Forelimb muscle (tissue), 1 donor: Measurements from ENCODE around the gene EXOSC10. TPM values are rescaled to one million over a fixed set of nuclear protein-coding genes. Genes with fewer than 3 reads are reported as not detected.
"Not testable (repeated sequence)": the region's sequence is repeated elsewhere in the genome, so short reads cannot be mapped to it uniquely, and the experiment has no call there.

Source experiments
- DNase-seq: peaks from one replicate; pipeline ENCODE4 v3.0.0-alpha.2; 2013; ENCODE audit warnings: low read depth
- polyA plus RNA-seq: library from polyadenylated mRNA; unstranded; fragments of 120-200 nt; gene quantifications from one replicate; pipeline ENCODE4 v1.2.1, GENCODE V29; 2013; ENCODE audit not compliant: insufficient read length

Gene EXOSC10
- polyA plus RNA-seq, 1 donor, result 56.4 TPM

DNA sequence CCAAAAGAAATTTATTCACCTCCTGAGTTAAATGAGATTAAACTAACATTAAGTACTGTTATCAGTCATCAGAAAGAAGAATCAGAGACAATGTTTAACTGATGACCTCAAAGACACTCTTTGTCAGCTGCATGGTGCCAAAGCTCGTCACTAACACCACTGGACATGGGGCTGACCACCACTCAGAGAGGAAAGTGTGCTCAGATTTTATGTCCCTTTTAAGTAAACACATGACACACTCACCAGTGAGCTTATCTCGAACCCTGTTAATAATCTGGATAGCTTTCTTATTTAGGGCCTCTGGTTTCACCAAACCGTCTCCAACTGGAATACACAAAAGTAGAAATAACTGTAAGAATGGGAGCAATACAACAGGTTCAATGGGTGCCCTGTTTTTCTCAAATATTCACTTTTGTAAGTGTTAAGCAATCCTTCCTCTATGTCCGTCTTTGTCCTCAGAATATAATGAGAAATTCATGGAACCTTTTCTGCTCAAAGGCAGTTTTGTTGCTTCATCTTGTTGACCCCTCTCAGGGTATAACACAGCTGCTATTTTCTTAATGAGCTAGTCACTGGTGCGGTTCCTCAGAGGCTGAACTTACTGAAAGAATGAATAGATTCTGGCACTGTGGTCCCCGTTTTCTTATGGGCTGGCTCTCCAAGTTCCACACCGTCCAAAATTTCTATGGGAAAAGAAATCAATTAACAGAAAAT is 9.5 kb upstream of the EXOSC10 start:
- no peak for DNase-seq

DNA sequence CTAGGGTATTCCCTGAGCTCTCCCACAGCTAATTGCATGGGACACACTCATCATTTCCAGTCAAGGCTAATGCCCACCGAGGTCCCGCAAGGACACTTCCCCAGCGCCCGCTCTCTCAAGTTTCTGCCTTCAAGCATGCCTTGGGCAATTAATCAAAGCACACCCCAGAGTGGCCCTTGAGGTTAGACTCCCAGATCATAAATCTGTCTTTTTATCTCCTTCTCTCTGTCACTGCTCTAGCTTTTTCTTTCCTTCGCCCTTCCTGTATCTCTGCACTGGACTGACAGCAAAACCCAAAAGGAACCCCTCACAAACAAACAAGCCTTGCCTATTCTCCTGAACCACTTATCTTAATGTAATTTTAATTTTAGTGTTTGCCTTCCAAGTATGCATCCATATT is 7.9 kb upstream of the EXOSC10 start:
- DNase-seq, result no peak

DNA sequence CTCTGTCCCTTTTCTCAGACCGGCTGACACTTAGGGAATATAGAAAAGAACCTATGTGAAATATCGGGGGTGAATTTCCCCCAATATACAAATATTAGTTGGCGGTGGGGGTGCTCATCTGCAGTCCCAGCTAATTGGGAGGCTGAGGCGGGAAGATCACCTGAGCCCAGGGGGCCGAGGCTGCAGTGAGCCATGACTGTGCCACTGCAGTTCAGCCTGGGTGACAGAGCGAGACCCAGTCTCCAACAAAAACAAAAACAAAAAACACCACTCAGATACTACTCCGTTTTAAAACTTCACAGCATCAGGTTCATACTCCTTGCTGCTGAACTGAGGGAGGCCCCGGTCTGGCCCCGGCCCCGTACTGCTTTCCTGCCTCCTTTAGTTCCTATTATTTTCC is 5.9 kb upstream of the EXOSC10 start:
- DNase-seq, result no peak

DNA sequence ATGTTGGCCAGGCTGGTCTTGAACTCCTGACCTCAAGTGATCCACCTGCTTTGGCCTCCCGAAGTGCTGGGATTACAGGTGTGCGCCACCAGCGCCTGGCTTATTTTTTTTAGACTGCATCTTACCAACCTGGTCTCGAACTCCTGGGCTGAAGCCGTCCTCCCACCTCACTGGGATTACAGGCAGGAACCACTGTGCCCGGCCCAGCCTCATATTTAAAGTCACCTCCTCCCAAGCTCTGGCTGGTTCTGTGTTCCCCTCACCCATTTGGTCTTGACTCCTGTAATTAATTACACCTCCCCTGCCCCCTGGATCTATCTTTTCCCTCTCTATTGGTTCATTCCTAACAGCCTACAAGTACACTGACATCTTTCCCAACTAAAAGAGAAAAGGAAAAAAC is 1.7 kb upstream of the EXOSC10 start:
- DNase-seq, result no peak

DNA sequence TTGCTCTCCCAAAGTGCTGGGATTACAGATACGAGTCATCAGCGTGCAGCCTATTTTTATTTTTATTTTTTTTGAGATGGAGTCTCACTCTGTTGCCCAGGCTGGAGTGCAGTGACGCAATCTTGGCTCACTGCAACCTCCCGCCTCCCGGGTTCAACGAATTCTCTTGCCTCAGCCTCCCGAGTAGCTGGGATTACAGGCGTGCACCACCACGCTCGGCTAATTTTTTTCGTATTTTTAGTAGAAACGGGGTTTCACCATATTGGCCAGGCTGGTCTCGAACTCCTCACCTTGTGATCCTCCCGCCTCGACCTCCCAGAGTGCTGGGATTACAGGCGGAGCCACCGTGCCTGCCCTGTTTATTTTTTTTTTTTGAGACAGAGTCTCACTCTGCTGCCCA is 1.1 kb upstream of the EXOSC10 start:
- DNase-seq, result not testable (repeated sequence)

DNA sequence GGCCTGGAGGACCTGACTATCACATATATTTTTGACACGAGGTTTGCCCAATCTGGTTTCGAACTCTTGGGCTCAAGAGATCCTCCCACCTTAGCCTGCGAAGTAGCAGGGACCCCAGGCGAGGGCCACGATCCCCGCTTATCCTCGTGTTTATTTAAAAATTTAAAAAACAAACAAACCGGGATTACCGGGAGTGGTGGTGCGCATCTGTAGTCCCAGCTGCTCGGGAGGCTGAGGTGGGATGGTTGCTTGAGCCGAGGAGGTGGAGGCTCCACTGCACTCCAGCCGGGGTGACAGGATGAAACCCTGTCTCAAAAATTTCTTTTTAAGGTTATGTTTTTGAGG is 452 bp upstream of the EXOSC10 start:
- DNase-seq, result no peak

DNA sequence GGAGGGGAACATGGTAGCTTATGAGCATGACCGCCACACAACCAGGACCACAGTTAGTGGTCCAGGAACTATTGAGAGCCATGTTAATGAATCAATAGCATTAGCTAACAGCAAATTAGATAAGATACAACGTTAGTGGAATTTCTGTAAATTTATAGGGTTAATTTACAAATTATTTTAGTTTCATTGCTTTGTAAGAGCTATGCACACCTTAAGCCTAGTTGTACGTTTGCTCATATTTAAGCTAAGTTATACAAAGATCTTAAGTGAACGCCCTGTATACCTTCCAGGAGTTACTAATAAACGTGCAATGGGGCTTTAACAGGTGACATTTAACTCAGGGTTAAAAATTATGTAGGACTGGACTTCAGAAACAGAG is 749 bp downstream of the EXOSC10 start:
- DNase-seq, result no peak

DNA sequence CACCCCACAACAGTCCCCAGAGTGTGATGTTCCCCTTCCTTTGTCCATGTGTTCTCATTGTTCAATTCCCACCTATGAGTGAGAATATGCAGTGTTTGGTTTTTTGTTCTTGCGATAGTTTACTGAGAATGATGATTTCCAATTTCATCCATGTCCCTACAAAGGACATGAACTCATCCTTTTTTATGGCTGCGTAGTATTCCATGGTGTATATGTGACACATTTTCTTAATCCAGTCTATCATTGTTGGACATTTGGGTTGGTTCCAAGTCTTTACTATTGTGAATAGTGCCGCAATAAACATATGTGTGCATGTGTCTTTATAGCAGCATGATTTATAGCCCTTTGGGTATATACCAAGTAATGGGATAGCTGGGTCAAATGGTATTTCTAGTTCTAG is 15.9 kb downstream of the EXOSC10 start:
- not testable (repeated sequence) for DNase-seq

DNA sequence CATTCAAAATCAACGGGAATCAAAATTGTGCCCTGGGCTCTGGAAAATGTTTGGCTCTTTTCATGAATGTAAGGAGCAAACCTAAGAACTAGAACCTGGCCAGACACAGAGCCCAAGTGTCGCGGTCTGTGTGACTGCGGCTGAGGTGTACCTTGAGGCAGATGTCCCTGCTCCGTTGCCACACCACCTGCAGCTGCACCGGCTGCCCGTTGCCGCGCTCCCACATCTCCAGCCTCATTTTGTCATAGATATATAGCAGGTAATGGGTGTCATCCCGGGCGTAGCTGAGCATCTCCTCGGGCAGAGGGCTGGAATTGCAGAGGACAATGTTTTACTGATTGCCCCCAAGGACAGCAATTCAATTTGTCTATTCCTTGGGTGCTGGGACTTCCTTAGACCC is 18.7 kb downstream of the EXOSC10 start:
- DNase-seq, result no peak

DNA sequence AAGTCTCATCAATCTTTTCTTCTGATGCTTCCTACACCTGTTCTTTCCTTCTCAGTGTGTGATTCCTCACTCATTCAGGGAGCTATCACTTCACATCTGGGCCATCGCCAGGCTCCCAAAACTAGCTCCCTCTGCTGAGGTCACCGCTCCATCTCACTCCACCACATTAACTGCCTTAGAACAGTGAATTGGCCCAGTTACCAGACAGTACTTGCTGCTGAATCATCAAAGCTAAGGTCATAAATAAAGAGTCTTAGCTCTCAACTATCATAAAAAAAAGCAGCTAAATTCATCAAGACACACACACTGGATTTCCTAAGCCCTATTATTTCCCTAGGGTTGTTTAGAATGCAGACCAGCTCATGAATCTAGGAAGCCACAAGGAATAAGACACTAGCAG is 21.0 kb downstream of the EXOSC10 start:
- no peak for DNase-seq

DNA sequence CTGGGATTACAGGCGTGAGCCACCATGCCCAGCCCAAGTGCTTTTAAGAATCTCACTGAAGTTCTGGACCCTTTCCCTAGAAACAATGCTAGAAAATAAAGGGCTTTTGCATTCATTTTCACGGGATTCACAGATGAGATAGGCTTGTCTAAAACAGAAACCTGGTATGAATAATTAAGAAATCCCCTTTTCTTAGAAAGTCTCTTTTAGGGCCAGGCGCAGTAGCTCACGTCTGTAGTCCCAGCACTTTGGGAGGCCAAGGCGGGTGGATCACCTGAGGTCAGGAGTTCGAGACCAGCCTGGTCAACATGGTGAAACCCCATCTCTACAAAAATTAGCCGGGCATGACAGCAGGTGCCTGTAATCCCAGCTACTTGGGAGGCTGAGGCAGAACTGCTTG is 26.3 kb downstream of the EXOSC10 start:
- not testable (repeated sequence) for DNase-seq

DNA sequence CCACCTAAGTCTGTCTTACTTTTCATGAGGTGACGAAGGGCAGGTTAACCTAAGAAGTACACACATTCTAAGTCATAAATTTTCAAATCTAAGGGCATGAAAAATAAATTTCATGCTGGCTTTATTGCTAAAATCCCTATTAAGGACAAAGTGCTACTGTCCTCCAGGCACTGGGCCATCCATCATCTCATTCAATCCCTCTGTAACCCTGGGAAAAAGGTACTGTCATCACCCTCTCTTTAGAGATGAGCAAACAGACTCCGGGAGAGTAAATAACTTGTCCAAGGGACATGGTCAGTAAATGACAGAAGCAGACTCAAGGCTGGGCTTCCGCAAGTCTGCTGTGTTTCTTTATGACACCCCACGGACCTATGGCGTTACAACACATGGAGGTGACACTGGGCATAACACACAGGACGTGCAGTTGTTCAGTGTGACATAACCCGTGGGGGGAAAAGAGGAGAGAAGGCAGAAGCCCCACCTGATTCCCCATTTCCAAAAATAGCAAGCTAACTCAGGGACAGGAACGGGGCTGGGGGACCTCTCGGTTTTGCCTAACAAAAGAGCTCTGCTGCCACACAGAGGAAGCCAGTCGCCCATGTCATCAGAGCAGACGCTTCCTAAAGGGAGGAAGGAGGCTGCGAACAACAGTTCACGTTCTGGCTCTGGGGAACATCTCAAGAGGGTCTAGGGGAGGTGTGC is 27.3 kb downstream of the EXOSC10 start:
- no peak for DNase-seq

DNA sequence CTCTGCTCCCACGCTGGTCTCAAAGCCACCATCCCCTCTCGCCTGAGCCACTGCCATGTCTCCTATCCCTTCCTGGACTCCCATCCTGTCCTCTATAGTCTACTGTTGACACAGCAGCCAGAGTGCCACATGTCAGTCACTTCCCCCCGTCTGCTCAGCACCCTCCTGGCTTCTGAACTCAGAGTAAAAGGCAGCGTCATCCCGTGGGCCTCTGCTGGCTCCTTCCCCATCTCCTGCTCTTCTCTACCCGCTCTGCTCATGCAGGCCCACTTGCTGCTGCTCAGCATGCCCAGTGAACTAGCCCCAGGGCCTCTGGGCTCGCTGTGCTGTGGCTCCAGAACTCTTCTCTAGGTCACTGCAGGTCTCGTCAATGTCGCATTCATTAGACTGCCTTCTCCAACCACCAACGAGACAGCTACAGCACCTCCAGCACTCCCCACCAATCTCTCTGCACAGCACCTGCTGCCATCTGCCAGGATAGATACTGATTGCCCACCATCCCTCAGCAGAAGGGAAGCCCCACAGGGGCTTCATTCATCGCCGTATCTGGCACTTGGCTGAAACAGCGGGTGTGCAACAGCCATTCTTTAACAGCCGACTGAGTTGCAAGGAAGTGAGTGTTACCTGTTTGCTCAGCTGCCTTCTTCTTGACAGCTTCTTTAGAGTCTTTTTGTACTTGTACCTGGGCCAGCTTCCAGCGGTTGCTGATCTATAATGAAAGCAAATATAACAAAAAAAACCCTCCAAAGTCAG is 28.0 kb downstream of the EXOSC10 start:
- no peak for DNase-seq

DNA sequence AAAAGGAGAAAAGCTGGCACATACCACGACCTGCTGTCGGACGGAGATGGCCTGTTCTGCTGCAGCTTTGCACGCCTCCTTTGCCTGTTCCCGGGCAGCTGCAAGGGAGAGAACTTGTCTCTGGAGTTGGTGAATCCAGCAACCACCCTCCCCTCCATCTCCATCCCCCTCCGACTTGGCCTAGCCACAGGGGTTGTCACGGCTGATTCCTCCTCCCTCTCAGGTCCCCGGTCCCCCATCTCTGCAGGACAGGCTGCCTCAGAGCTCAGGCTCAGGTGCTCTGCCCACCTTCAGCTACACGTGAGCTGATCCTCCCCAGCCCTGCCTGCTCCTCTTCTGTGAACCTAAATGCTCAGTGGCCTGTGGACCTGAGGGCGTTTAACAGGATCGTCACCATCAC is 28.8 kb downstream of the EXOSC10 start:
- DNase-seq, result no peak

DNA sequence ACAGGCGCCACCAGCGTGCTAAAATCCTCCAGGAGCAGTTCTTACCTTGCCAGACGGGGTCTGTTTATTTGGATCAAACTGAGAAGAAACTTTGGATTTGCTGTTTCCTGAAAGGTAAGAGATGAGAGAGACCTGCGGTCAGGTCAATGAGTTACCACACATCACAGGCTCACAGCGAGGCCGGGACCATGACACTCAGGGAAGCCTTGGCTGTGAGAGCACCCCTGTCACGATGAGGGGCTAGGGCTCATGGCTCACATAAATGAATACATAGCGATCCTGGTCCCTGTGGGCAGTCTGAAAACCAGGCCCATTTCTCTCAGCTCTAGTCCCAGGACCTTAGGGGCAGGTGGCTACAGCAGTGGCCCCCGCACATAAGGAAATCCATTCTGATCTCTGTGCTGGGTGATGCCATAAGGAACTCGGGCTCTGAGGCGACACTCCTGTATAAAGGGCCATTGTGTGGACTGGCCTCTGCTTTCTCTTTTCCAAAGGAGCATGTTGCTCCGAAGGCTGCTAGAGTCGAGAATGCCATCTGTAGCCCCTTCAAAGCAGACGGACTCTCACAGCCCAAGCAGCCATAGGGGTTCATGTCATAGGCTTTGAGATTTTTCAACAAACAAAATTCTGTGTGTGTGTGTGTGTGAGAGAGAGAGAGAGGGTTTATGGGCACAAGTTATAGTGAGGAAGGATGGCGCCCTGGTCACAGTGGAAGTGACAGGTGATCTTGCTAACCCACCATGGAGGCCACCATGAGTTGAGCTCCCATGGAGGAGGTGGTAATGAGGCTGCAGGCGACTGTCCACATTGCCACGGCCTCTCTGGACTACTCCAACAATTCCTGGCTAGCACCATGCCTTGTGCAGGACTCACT is 30.8 kb downstream of the EXOSC10 start:
- no peak for DNase-seq

DNA sequence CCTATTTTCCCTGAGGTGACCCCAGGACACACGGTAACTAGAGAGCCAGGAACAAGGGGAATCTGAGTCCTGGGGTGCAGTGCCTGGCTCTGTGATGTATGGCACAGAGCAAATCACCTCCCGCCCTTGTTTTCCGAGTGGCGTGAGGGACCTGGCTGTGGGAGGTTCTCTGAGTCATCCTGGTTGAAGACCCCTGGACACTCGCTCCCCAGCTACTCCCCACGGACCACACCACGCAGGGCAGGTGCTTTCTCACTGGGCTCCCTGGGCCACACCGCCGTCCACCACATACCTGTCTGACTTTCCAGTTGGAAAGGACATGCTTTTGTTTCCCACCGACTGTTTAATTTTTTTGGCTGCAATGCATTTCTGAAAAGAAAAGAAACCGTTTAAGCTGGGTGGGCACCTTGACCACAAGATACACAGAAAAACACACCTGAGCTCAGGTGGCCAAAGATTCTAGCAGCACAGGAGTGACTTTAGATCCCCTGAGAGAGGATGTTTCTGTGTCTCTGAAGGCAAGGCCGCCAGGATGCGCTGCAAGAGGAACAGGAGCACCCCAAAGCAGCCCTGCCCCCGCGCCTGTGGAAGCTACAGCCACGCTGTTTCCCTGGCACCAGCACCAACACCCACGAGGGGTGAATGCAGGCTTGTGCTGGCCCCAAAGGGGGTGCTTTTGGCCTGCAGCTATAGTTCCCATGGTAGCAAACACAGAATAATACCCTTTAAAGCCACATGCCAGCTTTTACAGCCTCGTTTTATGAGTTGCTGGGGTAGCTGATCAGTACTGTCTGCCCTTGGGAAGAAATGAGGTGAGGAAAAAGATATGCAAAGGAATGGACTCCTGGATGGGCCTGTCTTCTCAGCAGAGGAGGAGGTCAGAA is 31.7 kb downstream of the EXOSC10 start:
- DNase-seq, result no peak

DNA sequence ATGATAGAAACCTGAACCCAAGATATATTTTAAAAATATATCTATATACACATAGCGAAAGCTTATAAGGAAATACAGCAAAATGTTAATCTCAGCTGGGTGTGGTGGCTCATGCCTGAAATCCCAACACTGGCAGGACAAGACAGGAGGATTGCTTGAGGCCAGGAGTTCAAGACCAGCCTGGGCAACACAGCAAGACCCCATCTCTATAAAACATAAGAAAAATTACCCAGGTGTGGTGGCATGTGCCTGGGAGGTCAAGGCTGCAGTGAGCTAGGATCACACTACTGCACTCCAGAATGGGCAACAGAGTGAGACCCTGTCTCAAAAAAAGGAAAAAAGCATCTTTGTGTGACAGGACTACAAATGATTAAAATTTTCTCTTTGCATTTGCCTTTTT is 33.9 kb downstream of the EXOSC10 start:
- no peak for DNase-seq

DNA sequence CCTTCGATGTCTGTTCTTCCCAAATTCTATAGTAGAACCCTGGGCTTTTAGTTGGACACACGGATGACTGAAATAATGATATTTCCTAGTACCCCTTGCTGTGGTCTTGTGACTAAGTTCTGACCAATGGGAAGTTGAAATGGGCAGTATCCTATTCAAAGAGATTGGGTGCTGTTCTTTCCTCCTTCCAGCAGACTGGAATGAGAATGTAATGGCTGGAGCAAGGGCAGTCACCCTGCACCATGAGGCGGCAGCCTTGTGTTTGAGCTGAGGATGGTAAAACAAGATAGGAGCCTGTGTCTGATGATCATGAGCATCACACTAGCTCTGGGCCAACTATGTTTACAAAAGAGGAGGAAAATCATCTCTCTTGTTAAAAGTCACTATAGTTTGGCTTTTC is 34.7 kb downstream of the EXOSC10 start:
- DNase-seq, result no peak

DNA sequence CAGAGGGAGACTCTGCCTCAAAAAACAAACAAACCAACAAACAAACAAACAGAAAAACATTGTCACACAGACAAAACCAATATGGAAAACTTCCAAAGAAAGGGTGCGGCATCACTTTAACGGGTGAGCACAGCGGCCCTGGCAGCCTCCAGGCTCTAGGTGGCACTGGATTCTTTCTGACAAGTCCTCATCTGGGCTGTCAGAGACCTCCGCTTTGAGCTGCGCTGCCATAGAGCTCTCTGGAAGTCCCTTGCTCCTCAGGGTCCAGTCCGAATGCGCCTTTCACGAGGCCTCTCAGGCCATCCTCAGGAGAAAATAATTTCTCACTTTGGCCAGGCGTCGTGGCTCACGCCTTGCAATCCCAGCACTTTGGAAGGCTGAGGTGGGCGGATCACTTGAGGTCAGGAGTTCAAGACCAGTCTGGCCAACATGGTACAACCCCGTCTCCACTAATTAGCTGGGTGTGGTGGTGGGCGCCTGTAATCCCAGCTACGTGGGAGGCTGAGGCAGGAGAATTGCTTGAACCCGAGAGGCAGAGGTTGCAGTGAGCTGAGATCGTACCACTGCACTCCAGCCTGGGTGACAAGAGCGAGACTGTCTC is 35.6 kb downstream of the EXOSC10 start:
- DNase-seq, result not testable (repeated sequence)

DNA sequence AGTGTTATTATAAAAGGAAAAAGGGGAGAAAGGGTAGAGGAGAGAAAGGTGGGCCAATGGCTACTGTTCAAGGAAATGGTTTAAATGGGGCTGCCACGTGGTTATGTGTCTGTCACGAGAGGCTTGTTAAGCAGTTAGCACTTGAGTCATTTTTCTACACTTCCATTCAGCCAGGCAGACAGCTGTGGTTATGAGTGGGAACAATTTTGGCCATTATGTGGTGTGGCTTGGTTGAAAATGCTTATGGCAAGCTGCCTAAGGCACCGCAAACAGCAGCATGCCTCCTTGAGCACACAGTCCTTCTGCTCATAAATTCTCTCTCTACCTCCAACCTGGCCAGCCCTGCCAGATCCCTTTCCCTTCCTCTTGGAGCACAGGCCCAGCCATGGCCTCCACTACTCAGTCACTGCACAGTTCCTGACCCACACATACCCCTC is 36.7 kb downstream of the EXOSC10 start:
- no peak for DNase-seq
